ENCODE measurements around the gene GID4. TPM values are rescaled to one million over a fixed set of nuclear protein-coding genes. Genes with fewer than 3 reads are reported as not detected.

The GID4 gene
- total and polyA plus RNA-seq, 2 of the 13 experiments (the other 11 are each of a cell fraction or from before 2014, with no cell fraction given) = 4.3 to 6.1 TPM

- TF ChIP-seq UBTF (CRISPR knock-in tag; IDR thresholded peaks at IDR 0.05) = no peak
- no peak for TF ChIP-seq MIER2 (CRISPR knock-in tag; IDR thresholded peaks at IDR 0.05)
- no peak for TF ChIP-seq ZEB1 (IDR thresholded peaks at IDR 0.05; ENCODE audit: insufficient replicate concordance, low read depth)
- TF ChIP-seq MEIS2 (CRISPR knock-in tag; IDR thresholded peaks at IDR 0.05) = no peak
- no peak for TF ChIP-seq ZNF574 (CRISPR knock-in tag; IDR thresholded peaks at IDR 0.05)
- no peak for TF ChIP-seq ZNF839 (CRISPR knock-in tag; IDR thresholded peaks at IDR 0.05; ENCODE audit: borderline replicate concordance)
- TF ChIP-seq ZNF605 (CRISPR knock-in tag; IDR thresholded peaks at IDR 0.05) = no peak
- no peak for TF ChIP-seq SOX6 (IDR thresholded peaks at IDR 0.05)
- no peak for TF ChIP-seq SOX6 (CRISPR knock-in tag; IDR thresholded peaks at IDR 0.05)
- TF ChIP-seq ZMYM2 (CRISPR knock-in tag; IDR thresholded peaks at IDR 0.05) = 0 out of 2 replicates have a peak, but pooled peaks have one; percentile 47
- no peak for TF ChIP-seq FOXP1 (IDR thresholded peaks at IDR 0.05)
- no peak for TF ChIP-seq FOXP1 (CRISPR knock-in tag; IDR thresholded peaks at IDR 0.05)
- TF ChIP-seq ZNF547 (CRISPR knock-in tag; IDR thresholded peaks at IDR 0.05) = no peak
- no peak for TF ChIP-seq THAP7 (CRISPR knock-in tag; IDR thresholded peaks at IDR 0.05)
- peak; percentile 50; the same call in 1 of the 2 replicates for TF ChIP-seq ZNF746 (CRISPR knock-in tag; IDR thresholded peaks at IDR 0.05)
- peak; percentile 84; the same call in 1 of the 2 replicates for TF ChIP-seq HINFP (CRISPR knock-in tag; IDR thresholded peaks at IDR 0.05; ENCODE audit: low read depth)
- TF ChIP-seq ZBTB44 (CRISPR knock-in tag; IDR thresholded peaks at IDR 0.05) = no peak
- TF ChIP-seq ZXDC (CRISPR knock-in tag; IDR thresholded peaks at IDR 0.05) = no peak
- no peak for TF ChIP-seq CHCHD3 (CRISPR knock-in tag; IDR thresholded peaks at IDR 0.05)
Measured at GRCh38 chr17:18038149-18038850, 908 bp upstream of the GID4 start (continued).

Data from HepG2 (cell line).